ENCODE measurements around the gene BBS7.

- TF ChIP-seq, protein P1, sequence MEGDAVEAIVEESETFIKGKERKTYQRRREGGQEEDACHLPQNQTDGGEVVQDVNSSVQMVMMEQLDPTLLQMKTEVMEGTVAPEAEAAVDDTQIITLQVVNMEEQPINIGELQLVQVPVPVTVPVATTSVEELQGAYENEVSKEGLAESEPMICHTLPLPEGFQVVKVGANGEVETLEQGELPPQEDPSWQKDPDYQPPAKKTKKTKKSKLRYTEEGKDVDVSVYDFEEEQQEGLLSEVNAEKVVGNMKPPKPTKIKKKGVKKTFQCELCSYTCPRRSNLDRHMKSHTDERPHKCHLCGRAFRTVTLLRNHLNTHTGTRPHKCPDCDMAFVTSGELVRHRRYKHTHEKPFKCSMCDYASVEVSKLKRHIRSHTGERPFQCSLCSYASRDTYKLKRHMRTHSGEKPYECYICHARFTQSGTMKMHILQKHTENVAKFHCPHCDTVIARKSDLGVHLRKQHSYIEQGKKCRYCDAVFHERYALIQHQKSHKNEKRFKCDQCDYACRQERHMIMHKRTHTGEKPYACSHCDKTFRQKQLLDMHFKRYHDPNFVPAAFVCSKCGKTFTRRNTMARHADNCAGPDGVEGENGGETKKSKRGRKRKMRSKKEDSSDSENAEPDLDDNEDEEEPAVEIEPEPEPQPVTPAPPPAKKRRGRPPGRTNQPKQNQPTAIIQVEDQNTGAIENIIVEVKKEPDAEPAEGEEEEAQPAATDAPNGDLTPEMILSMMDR (conservative IDR thresholded peaks at IDR 0.05; ENCODE audit: low read length) = no peak
- TF ChIP-seq EZH2phosphoT487 (IDR thresholded peaks at IDR 0.05; ENCODE audit: borderline replicate concordance) = no peak
These were observed 80.1 kb downstream of the BBS7 start for GRCh38 chr4:121789960-121790829.

Data from Loucy (cell line).